Right lobe of liver (tissue), 4 donors: ENCODE measurements around the gene IL12A.

Experiments used
- CTCF ChIP-seq, 4 donors: fragments of 200-600 bp in 3 of 4; fragments of 450-650 bp in 1 of 4; IDR thresholded peaks; one replicate each; pipeline versions ENCODE4 v1.5.1 to v1.8.0; 2016 to 2022; ENCODE audit warnings: antibody characterized with exemption in 4 of 4, mild to moderate bottlenecking in 2 of 4
- POLR2A ChIP-seq: fragments of 450-650 bp; IDR thresholded peaks from one replicate; pipeline ENCODE4 v1.6.1; 2017; ENCODE audit warnings: antibody characterized with exemption, mild to moderate bottlenecking
- donor health status: DM: no; HTN: no; CAD: no.
- donor health status: DM: no; HTN: no; CAD: no.
- donor health status: DM: no; HTN: yes; CAD: no.

GRCh38 chr3:159971311-159971710, 17.3 kb upstream of the IL12A start:
- TF ChIP-seq CTCF (IDR thresholded peaks at IDR 0.05) (no peak), POLR2A (no peak)
